ENCODE data around the gene RNASEL. TPM values are rescaled to one million over a fixed set of nuclear protein-coding genes. Genes with fewer than 3 reads are reported as not detected.

RNASEL gene
- total RNA-seq, 2 donors from 2014 or later = 0.33 to 6.0 TPM

DNA sequence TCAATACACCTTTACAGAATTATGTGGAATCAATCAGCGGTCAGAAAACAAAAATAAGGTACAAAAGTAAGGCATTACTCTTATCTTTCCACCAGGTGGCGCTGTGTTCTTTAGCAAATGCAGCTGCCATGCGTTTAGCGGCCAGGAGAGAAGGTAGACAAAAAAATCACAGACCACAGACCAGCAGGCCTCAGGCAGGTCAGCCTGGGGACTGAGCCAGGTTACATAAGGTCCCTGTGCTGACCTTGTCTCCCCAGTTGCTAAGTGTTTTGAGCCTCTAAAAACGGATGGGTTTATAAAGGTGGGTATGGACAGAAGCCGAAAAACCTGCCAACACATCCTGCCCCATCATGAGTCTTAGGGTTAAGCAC lies 12.3 kb upstream of the RNASEL start:
- peak; percentile 41 for ATAC-seq
- peaks cover 37% of the 10 kb centered on the region for H3K4me1 ChIP-seq

DNA sequence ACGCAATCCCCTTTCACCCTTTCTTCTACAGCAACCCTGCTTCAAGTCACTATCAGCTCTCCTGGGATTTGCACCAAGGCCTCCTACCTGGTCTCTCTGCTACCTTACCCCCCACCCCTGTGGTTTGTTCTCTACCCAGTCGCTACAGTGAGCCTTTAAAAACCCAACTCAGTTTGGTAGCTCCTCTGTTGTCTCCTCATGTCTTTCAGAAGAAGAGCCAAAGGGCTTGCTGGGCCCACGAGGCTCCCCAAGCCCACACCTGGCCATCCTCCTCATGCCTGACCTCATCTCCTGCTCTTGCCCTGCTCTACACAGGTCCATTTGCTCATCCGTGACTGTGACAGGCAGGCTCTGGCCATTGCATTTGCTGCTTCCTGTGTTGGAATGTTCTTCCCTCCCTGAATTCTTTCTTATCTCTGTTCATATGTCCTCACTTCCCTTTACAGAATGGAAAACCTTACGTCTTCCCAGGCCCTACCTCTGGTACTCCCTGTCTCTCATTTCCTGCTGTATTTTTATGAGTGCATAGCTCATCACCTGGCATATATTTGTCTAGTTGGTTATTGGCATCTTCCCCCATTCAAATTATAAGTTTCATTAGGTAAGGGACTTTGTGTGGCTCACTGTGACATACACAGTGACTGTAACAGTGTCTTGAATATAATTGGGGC lies 11.8 kb upstream of the RNASEL start:
- no peak for DNase-seq
- H3K36me3 ChIP-seq (replicated peaks in 1 of 2; ENCODE audit: insufficient read depth in 1 of 2, low read depth in 2 of 2) = no peaks in the 10 kb centered on the region
- no peaks in the 10 kb centered on the region for H3K27me3 ChIP-seq
- no peaks in the 10 kb centered on the region for H3K9me3 ChIP-seq
- 60 to 64% methylated on average over 5 of the region's 5 CpGs for WGBS, 2 donors
- H3K27ac ChIP-seq = no peak overlapping the region
- intact Hi-C loops (cut with DNase I) = loop anchor here (5.0 kb wide), 1 partner anchor 181 kb away; no protein-coding TSS in a partner anchor
- no peak overlapping the region for H3K4me3 ChIP-seq
- no peak for TF ChIP-seq POLR2A (IDR thresholded peaks at IDR 0.05)
- TF ChIP-seq, protein P1, sequence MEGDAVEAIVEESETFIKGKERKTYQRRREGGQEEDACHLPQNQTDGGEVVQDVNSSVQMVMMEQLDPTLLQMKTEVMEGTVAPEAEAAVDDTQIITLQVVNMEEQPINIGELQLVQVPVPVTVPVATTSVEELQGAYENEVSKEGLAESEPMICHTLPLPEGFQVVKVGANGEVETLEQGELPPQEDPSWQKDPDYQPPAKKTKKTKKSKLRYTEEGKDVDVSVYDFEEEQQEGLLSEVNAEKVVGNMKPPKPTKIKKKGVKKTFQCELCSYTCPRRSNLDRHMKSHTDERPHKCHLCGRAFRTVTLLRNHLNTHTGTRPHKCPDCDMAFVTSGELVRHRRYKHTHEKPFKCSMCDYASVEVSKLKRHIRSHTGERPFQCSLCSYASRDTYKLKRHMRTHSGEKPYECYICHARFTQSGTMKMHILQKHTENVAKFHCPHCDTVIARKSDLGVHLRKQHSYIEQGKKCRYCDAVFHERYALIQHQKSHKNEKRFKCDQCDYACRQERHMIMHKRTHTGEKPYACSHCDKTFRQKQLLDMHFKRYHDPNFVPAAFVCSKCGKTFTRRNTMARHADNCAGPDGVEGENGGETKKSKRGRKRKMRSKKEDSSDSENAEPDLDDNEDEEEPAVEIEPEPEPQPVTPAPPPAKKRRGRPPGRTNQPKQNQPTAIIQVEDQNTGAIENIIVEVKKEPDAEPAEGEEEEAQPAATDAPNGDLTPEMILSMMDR (IDR thresholded peaks at IDR 0.05) = no peak
- H3K4me1 ChIP-seq = peaks cover 40% of the 10 kb centered on the region
- ATAC-seq = no peak

More for the DNA sequence above, 12.3 kb upstream of the RNASEL start:
- intact Hi-C loops (cut with DNase I) = loop anchor here (5.0 kb wide), 1 partner anchor 181 kb away; no protein-coding TSS in a partner anchor
- H3K27ac ChIP-seq = peak overlapping the region in 3 of 4 donors; percentile 7 to 48 (median 18)
- peak; percentile 72 to 85 (median 80) for DNase-seq
- TF ChIP-seq POLR2A (IDR thresholded peaks at IDR 0.05) = peak in 1 of 3 donors; percentile 8
- TF ChIP-seq, protein P1 (IDR thresholded peaks at IDR 0.05) = peak; percentile 75 to 95 (median 87)
- H3K27me3 ChIP-seq = no peaks in the 10 kb centered on the region
- no peak overlapping the region for H3K4me3 ChIP-seq
- H3K36me3 ChIP-seq (replicated peaks in 1 of 2; ENCODE audit: insufficient read depth in 1 of 2, low read depth in 2 of 2) = no peaks in the 10 kb centered on the region
- H3K9me3 ChIP-seq = no peaks in the 10 kb centered on the region
- WGBS, 2 donors = 2 to 17% methylated on average over 5 to 6 of the region's 6 CpGs

DNA sequence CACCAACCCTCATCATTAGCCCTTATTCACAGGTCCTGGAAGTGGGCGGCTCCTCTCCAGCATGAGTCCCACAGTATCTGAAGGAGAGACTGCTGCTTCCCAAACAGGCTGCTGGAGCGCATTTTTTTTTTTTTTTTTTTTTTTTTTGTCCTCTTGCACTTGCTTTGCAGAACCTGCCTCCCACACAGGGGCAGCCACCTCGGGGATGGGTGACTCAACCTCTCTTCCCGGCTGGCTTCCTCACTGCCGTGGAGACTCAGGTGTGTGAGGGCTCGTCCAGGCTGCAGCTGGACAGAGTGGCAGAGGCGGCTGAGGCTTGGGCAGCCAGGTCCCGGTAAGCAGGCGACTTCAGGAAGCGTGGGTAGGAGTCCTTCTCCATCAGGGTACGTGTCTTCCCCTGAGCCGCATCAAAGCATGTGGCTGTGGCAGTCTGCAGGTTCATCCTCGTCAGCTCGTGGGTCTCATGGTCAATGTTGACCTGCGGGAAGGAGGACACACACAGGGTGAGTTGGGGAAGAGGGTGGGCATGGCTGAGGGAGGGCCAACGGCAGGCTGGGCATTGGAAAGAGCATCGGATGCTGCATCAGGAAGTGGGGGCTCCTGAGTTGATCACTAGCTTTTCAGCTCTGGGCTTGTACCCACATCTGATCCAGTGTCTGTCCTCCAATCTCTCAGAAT lies 11.1 kb upstream of the RNASEL start:
- ATAC-seq = no peak
- no peak overlapping the region for H3K4me3 ChIP-seq
- no peaks in the 10 kb centered on the region for H3K9me3 ChIP-seq
- WGBS, 2 donors = 85 to 89% methylated on average over 16 to 17 of the region's 17 CpGs
- no peaks in the 10 kb centered on the region for H3K36me3 ChIP-seq (replicated peaks in 1 of 2; ENCODE audit: insufficient read depth in 1 of 2, low read depth in 2 of 2)
- no peaks in the 10 kb centered on the region for H3K27me3 ChIP-seq
- intact Hi-C loops (cut with DNase I) = loop anchor here (5.0 kb wide), 1 partner anchor 182 kb away; no protein-coding TSS in a partner anchor
- H3K4me1 ChIP-seq = peaks cover 45% of the 10 kb centered on the region
- H3K27ac ChIP-seq = no peak overlapping the region
- DNase-seq = no peak
- no peak for TF ChIP-seq POLR2A (IDR thresholded peaks at IDR 0.05)
- TF ChIP-seq, protein P1 (IDR thresholded peaks at IDR 0.05) = no peak

DNA sequence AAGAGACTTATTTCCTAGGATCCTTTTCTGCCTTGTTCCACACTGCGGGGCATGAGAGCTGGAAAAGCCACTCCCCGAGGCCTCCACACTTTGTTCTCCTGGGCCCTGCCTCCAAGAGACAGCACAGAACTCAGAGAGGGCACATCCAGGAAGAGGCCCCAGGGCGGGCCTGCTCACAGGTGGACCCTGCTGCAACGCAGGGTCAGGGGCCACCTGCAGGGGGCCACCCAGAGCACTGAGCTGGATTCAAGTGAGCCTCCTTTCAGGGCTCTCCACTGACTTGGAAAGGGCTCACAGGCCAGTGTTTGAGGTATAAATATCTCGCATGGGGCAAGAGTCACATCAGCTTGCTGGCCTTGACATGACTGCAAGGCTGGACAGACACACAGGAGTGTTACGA lies 10.3 kb upstream of the RNASEL start:
- Histone ChIP-seq H3K9me3 (no peaks in the 10 kb centered on the region), H3K36me3 (replicated peaks in 1 of 2; ENCODE audit: insufficient read depth in 1 of 2, low read depth in 2 of 2) (no peaks in the 10 kb centered on the region), H3K27ac (no peak overlapping the region), H3K4me1 (peaks cover 39% of the 10 kb centered on the region), H3K27me3 (no peaks in the 10 kb centered on the region), H3K4me3 (no peak overlapping the region)
- TF ChIP-seq, protein P1 (IDR thresholded peaks at IDR 0.05) = peak in 1 of 7 experiments; percentile 3
- no peak for TF ChIP-seq POLR2A (IDR thresholded peaks at IDR 0.05)
- intact Hi-C loops (cut with DNase I) = loop anchor here (10.0 kb wide), 1 partner anchor 515 kb away; no protein-coding TSS in a partner anchor
- WGBS, 2 donors = 69 to 74% methylated on average over 4 to 6 of the region's 6 CpGs
- ATAC-seq (no peak), DNase-seq (no peak)

Measured in body of pancreas (tissue), 4 donors.